CMK (cell line): ENCODE results near the gene MAN1C1.

Experiments used
- DNase-seq: peaks from one replicate; pipeline ENCODE4 v3.0.0-alpha.2; 2010; ENCODE audit warnings: low read depth

The MAN1C1 gene

DNA sequence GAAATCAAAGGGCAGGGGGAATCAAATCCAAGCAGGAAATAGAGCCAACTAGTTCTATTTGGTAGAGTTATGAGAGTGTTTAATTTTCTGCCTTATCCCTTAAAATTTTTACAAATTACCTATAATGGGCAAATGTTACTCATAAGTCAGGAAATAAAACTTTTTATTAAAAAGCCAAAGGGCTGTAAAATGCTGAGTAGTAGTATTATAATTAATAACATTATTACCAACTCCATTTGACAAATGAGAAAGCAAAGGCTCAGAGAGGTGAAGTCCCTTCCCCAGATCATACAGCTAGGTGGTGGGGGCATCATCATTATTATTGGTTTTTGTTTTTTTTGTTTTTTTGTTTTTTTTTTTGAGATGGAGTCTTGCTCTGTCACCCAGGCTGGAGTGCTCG lies 186.8 kb downstream of the MAN1C1 start:
- no peak for DNase-seq

DNA sequence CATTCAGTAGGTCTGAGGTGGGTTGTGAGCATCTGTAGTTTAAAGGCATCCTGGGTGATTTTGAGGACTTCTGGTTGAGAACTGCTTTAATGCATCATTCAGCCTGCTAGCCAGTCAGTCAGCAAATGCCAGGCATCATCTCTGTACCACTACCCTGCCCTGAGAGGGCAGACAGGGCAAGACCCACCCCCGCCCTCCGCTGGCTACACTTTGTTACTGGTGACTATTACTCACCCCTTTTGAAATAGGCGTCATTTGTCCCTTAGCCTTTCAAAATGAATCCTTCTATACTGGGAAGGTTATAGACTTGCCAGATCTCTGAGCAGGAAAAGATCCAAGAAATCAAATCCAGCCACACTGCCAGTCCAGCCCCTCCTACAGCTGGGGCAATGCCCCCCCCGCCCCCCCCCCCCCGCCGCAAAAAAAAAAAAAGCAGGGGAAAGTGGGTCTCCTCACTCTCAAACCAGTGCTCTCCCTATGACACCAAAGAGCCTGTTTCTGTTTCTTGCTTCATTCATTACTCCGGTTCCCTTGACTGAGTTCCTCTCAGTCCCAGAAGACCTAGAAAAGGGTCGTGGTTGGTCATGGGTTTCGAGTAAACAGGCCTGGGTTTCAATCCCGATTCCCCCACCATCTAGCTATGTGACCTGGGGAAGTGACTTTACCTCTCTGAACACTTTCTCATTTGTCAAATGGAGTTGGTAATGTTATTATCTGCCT lies 187.8 kb downstream of the MAN1C1 start:
- no peak for DNase-seq

DNA sequence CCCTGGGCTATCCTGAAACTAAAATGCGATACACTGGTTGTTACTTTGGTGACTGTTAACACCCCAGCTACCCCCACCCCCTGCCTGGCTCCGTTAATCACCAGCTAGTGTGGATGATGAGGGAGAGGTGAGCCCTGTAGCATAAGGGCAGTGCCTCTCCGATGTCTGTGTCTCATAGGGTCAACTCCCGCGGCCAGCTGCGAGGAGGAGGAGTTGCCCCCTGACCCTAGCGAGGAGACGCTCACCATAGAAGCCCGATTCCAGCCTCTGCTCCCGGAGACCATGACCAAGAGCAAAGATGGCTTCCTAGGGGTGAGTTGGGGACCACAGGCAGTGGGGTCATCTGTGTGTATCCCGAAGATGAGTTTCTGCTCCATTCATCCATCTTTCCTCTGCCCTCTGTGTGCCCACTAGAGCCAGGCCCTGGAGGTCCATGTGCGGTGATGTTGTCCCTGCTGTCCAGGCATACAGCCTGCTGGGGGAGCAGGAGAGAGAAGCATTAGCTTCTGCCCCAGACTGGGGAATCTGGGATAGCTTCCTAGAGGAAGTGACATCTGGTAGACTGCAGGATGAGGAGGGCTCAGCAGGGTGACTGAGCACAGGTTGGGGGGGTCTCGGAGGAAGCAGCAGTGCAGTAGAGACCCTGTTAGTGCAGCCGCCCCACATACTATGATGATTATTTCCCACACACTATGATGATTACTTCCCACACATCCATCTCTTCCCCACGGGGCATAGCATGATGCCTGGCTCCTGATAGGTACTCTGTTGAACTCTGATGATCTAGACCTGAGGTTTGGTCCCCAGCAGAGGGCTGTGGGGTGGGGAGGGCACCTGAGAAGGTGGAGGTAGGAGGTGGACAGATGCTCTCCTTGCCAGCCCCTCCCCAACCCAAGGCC lies 188.6 kb downstream of the MAN1C1 start:
- no peak for DNase-seq

- DNase-seq: no peak
Observed at GRCh38 chr1:25805863-25806225, 189.3 kb downstream of the MAN1C1 start.

- no peak for DNase-seq
Observed at GRCh38 chr1:25806418-25806817, 189.8 kb downstream of the MAN1C1 start.

GRCh38 chr1:25807480-25808390 lies 191.1 kb downstream of the MAN1C1 start:
- no peak for DNase-seq

- DNase-seq: no peak
Observed at GRCh38 chr1:25808481-25809244, 192.1 kb downstream of the MAN1C1 start.

DNA sequence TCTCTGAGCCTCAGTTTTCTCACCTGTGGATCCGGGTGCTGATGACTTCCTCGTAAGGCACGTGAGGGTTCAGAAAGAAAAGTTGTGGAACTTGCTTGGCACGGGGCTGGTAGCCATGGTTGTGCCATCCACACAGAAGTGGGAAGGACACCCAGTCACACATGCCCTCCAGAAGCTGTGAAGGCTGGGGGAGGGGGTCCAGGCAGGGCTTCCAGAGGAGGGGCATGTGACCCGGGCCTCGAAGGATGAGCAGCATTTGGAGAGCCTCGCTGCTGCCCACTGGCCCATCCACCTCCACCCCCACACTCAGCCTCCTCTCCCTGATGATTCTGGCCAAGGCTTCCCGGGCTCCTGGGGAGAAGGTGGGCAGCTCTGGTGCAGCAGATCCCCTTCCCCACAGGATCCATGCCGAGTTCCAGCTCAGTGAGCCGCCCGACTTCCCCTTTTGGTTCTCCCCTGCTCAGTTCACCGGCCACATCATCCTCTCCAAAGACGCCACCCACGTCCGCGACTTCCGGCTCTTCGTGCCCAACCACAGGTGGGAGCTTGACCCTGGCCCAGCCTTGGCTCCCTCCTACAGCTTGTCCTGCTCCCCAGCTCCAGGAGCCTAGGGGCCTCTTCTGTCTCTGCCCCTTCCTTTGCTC lies 192.8 kb downstream of the MAN1C1 start:
- DNase-seq: no peak

DNA sequence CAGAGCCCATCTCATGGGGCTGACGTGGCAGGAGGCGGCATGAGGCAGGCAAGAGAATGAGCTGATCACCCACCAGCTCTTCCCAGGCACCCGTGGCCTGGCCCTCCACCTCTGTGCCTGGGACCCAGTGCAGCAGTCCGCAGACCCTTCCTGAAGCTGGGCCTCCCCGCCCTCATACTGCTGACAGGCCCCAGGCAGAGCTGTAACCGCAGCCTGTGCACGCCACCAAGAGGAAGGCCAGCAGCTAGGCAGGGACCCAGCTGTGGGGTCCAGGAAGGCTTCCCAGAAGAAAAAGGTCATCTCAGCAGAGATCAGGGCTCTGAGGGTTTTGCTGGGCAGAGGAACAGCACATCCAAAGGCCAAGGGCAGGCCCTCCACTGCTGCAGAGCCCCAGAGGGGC lies 193.3 kb downstream of the MAN1C1 start:
- DNase-seq: no peak

DNA sequence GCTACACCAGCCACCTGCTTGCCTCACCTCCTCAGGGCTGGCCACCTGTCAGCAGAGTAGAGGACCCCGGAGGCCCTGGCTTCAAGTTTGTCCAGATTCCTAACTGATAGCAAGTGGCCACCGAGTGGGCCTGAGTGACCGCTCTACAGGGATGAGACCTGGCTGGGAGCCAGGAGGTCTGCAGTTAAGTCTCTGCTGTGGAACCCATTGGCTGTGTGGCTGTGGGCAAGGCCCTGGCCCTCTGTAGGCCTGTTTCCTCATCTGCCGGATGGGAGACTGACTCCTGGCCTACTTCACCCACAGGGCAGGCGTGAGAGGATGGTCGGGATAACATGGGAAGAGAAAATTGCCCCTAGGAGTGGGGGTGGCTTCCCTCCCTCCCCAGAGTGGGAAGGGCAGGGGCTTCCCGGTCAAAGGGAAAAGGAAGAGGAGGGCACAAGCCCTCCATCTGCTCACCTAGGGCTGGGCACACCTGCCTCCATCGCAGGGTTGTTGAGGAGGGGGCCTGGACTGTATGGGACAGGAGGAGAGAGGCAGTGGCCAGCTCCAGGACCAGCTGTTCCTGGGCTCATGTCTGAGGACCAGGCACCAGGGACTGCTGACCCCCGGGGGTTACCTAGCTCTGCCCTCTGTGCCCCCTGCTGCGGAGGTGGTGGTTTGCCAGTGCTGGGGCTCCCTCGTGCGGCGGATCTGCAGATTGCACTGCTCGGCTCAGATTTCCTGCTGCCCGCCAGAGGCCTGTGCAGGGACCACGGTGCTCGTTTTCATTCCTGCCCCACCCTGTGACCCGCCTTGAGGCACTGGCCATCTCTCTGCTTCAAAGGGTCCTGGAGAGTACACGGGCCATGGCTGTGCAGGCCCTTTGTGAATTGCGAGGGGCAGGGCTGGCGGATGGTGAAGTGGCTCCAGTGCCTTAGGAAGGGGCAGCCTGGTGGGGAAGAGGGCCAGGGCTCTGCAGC lies 194.0 kb downstream of the MAN1C1 start:
- no peak for DNase-seq

DNA sequence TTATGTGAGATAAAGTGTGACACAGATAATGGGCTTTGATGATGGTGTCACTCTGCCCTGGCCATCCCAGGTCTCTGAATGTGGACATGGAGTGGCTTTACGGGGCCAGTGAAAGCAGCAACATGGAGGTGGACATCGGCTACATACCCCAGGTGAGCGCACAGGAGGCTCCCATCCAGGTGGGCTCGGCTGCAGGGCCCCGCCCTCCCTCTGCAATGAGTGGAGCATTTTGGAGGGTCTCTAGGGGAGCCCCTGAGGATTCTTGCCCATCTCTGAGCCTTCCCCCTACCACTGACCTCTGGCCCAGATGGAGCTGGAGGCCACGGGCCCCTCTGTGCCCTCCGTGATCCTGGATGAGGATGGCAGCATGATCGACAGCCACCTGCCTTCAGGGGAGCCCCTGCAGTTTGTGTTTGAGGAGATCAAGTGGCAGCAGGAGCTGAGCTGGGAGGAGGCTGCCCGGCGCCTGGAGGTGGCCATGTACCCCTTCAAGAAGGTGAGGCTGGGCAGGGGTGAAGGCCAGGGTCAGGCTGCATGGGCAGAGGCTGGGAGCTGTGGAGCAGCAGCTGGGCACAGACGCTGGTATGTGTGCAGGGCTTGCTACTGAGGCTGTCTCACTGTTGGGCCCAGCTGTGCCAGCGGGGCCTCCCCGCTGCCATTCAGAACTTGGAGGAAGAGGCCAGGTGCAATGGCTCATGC lies 194.9 kb downstream of the MAN1C1 start:
- no peak for DNase-seq

- DNase-seq: no peak
Observed at GRCh38 chr1:25813071-25813733, 196.6 kb downstream of the MAN1C1 start.

DNA sequence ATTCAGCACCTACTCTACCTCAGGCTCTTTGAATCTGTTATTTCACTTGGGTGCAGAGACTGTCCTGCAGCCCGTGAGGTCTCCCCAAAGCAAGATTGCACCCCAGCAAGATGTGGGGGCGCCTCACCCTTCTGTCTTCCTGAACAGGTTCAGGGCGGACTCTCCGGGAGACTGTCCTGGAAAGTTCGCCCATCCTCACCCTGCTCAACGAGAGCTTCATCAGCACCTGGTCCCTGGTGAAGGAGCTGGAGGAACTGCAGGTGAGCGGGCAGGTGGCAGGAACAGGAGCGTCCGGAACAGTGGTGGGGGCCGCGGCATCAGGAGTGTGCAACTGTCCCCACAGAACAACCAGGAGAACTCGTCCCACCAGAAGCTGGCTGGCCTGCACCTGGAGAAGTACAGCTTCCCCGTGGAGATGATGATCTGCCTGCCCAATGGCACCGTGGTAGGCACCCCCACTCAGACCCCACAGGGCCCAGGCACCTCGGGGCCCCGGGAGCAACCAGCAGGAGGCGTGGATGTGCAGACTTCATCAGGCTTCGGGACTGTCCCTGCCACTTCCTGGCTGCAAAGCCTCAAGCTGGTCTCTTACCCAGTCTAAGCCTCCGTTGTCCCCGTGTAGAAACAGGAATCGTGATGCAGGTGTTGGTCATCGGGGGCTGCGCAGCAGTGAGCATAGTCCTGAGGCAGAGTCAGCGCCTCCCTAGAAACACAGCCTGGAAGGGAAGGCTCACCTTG lies 197.3 kb downstream of the MAN1C1 start:
- DNase-seq: no peak

DNA sequence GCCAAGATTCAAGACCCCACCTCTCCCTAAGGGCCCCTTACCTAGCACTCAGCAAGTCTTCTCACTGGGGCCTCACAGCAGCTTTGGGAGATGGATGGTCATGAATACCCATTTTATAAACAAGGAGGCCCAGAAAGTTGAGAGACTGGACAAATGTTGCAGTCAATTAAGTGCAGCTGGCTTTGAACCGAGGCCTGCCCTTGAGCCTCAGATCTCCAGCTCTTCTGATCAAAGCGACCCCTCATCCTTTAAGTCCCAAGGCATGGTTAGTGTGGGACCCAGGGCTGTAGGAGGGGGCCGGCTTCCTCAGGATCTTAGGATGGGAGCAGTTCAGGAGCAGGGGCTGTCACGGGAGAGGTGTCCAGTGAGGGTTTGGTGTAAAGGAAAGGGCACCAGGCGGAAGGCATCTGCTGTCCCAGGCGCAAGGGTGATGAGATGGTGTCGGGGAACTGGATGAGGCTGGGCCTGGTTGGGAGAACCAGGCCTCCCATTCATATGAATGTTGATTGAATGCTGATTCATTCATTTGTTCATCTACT lies 198.0 kb downstream of the MAN1C1 start:
- DNase-seq: no peak

DNA sequence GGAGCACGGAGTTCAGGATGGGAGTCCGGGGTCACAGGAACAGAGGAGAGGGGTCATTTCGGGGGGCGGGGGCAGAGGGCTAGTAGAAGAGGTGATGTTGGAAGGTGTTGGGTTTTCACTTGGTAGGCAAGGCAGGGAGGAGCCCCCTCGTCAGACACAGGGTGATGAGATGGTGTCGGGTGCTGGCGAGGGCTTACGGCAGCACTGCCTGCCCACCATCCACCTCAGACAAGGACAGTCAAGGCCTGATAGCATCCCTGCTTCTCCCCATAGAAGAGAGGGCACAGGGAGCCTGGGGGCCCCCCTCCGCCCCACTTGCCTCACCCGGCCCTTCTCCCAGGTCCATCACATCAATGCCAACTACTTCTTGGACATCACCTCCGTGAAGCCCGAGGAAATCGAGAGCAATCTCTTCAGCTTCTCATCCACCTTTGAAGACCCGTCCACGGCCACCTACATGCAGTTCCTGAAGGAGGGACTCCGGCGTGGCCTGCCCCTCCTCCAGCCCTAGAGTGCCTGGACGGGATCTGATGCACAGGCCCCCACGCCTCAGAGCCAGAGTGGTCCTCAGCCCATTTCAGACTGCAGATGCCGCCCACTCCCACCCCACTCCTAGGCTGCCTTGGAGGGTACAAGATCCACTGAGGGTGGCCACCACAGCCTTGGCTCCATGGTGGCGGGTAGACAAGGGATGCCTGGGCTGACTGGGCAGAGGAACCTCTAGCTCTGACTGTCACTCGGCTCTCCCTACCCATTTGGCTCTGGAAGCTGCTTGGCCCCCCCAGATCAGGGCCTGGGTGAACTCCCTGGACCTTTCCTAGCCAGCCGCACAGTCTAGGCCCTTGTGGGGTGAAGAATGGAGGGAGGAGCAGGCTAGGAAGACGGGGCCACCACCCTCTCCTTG lies 198.9 kb downstream of the MAN1C1 start:
- DNase-seq: no peak

GRCh38 chr1:25816112-25816718 lies 199.6 kb downstream of the MAN1C1 start:
- DNase-seq: no peak
